Stimulated activated CD4-positive, alpha-beta T cell treated with anti-CD3 and anti-CD28 coated beads, TNF-alpha, amount 100 ng/mL, for 48 hours (primary cell): ENCODE measurements around the gene VWA1.
"Not testable (repeated sequence)": the region's sequence is repeated elsewhere in the genome, so short reads cannot be mapped to it uniquely, and the experiment has no call there.

Experiments used
- DNase-seq, 3 donors: peaks; one replicate each; pipeline ENCODE4 v3.0.0-alpha.2; 2020; ENCODE audit warnings: low read depth in 3 of 3

VWA1 gene

DNA sequence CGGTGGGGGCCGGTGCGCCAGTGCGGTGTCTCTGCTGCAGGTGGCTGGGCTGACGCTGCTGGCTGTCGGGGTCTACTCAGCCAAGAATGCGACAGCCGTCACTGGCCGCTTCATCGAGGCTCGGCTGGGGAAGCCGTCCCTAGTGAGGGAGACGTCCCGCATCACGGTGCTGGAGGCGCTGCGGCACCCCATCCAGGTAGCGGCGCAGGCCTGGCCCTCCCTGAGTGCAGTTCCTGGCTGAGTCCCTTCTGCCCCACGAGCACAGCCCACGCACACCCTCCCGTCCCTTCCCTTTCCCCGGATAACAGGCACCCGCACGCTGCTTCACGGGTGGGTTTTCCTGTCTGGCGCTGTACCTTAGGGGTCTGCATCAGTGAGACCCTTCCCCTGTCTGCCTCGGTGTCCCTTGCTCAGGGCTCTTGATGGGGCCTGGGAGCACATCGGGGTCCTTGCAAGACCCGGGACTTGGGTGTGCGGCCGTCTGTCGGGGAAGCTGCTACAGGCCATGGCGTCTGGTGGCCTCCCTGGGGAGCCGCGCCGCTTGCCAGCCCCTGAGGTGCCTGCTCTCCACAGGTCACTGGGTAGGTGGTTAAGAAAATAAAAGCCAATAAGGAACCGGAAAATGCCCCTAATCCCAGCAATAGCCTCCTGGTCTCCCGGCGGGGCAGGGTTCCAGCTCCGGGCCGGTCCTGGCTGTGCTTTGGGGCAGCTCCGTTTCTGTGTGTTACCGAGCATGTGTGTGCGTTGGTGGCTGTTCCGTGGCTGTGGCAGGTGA, 49.7 kb downstream of the VWA1 start:
- not testable (repeated sequence) for DNase-seq

DNA sequence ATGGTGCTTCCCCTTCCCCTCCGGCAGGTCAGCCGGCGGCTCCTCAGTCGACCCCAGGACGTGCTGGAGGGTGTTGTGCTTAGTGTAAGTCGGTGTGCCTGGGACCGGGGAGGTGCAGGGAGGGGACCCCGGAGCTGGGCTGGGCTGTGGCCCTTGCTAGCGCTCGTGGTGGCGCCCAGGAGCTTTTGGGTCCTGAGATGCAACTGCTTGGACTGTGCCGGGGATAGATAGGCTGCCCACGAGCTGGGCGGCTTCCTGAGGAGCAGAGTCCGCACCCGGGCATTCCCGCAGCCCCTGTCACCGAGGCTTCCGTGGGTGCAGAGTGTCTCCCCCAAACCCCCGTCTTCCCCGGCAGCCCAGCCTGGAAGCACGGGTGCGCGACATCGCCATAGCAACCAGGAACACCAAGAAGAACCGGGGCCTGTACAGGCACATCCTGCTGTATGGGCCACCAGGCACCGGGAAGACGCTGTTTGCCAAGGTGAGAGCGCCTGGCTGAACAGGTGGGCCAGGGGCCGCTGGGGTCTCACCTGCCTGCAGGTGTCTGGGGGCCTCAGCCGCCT, 50.3 kb downstream of the VWA1 start:
- not testable (repeated sequence) for DNase-seq

GRCh38 chr1:1487701-1488100, 52.2 kb downstream of the VWA1 start:
- no peak for DNase-seq

GRCh38 chr1:1489231-1489630, 53.7 kb downstream of the VWA1 start:
- DNase-seq, result no peak

DNA sequence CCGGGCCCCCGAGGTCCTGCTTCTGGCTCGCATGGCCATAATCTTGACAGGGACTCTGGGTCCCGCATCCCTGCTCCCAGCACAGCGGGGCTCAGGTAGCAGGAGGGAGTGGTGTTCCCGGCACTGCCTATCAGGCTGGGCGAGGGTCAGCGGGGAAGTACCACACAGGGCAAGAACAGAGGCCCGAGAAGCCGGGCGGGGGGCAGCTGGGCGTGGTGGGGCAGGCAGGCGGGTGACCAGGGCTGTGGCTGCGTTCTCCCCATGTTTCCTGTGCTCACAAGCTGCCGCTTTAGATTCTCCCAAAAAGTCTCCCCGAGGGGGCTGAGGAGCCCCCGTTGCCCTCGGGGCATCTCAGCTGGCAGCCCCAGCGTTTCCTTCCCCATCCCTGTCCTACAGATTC, 54.4 kb downstream of the VWA1 start:
- DNase-seq, result no peak

GRCh38 chr1:1490633-1491230, 55.2 kb downstream of the VWA1 start:
- DNase-seq, result no peak

GRCh38 chr1:1491601-1492000, 56.1 kb downstream of the VWA1 start:
- no peak for DNase-seq
